HG03064 (cell line): ENCODE results near the gene APOM.
A peak's percentile ranks its signal among the peaks of the same experiment; 100 is the strongest.

Experiments
- ATAC-seq: cut with Tn5 transposase; IDR thresholded peaks from one replicate; pipeline ENCODE4 v1.9.1; 2021; ENCODE audit warnings: low read depth; ENCODE audit not compliant: unreplicated experiment

APOM gene

GRCh38 chr6:31654574-31655348 is 933 bp upstream of the APOM start:
- ATAC-seq, result no peak

GRCh38 chr6:31657406-31658157 is 1.9 kb downstream of the APOM start:
- ATAC-seq, result no peak

GRCh38 chr6:31658158-31658688 is 2.5 kb downstream of the APOM start:
- ATAC-seq, result no peak

- no peak for ATAC-seq
These were observed 3.4 kb downstream of the APOM start for GRCh38 chr6:31658983-31659648.

- ATAC-seq, result no peak
These were observed 4.1 kb downstream of the APOM start for GRCh38 chr6:31659649-31660380.

GRCh38 chr6:31660381-31661261 is 4.9 kb downstream of the APOM start, which contains the start of gene C6orf47:
Gene C6orf47, minus strand, starts transcription at chr6:31660778. Its CDS starts 831 bp downstream, at chr6:31659947.
- peak; percentile 44 for ATAC-seq

GRCh38 chr6:31661262-31662123 is 5.8 kb downstream of the APOM start:
- no peak for ATAC-seq

- no peak for ATAC-seq
These were observed 6.5 kb downstream of the APOM start for GRCh38 chr6:31662124-31662723.

GRCh38 chr6:31663126-31663960 is 7.6 kb downstream of the APOM start:
- no peak for ATAC-seq

- no peak for ATAC-seq
These were observed 8.5 kb downstream of the APOM start for GRCh38 chr6:31663961-31664789.

GRCh38 chr6:31664790-31665500 is 9.3 kb downstream of the APOM start, which contains the start of gene GPANK1:
Gene GPANK1, minus strand, starts transcription at chr6:31664997. Its CDS starts 519 bp downstream, at chr6:31664478.
- ATAC-seq, result no peak

- peak; percentile 57 for ATAC-seq
These were observed 10.0 kb downstream of the APOM start, which contains the start of gene CSNK2B for GRCh38 chr6:31665501-31666336. Gene CSNK2B, plus strand, starts transcription at chr6:31666080. Its CDS starts 752 bp downstream, at chr6:31666832.

GRCh38 chr6:31666337-31666965 is 10.8 kb downstream of the APOM start:
- ATAC-seq, result no peak

GRCh38 chr6:31669676-31670075 is 14.0 kb downstream of the APOM start, which contains the start of gene LY6G5B:
Gene LY6G5B, plus strand, starts transcription at chr6:31669976. Its CDS starts 975 bp downstream, at chr6:31670951.
- no peak for ATAC-seq
